ENCODE results near the gene GTF3C4. TPM values are rescaled to one million over a fixed set of nuclear protein-coding genes. Genes with fewer than 3 reads are reported as not detected.

GTF3C4 gene
- total RNA-seq, 1 donor from 2014 or later, result 19.5 TPM

GRCh38 chr9:132740526-132741309 is 70.5 kb downstream of the GTF3C4 start:
- H3K36me3 Mint-ChIP-seq (ENCODE audit: low read depth), result no peaks in the 10 kb centered on the region
- DNase-seq, result no peak
- H3K27me3 Mint-ChIP-seq, result peaks cover 33% of the 10 kb centered on the region
- intact Hi-C loops (cut with micrococcal nuclease), result no loop called here
- H3K27ac Mint-ChIP-seq, result no peak overlapping the region
- no peaks in the 10 kb centered on the region for H3K4me1 Mint-ChIP-seq
- H3K4me3 Mint-ChIP-seq, result no peak overlapping the region
- no peaks in the 10 kb centered on the region for H3K9me3 Mint-ChIP-seq

GRCh38 chr9:132742821-132743311 is 72.6 kb downstream of the GTF3C4 start:
- no peaks in the 10 kb centered on the region for H3K36me3 Mint-ChIP-seq (ENCODE audit: low read depth)
- no peak overlapping the region for H3K4me3 Mint-ChIP-seq
- H3K9me3 Mint-ChIP-seq, result no peaks in the 10 kb centered on the region
- no peaks in the 10 kb centered on the region for H3K4me1 Mint-ChIP-seq
- H3K27ac Mint-ChIP-seq, result no peak overlapping the region
- intact Hi-C loops (cut with micrococcal nuclease), result no loop called here
- no peak for DNase-seq
- H3K27me3 Mint-ChIP-seq, result peaks cover 44% of the 10 kb centered on the region

GRCh38 chr9:132743931-132744479 is 73.7 kb downstream of the GTF3C4 start:
- no peak for DNase-seq
- intact Hi-C loops (cut with micrococcal nuclease), result no loop called here
- Mint-ChIP-seq H3K4me1 (no peaks in the 10 kb centered on the region), H3K36me3 (ENCODE audit: low read depth) (no peaks in the 10 kb centered on the region), H3K27ac (no peak overlapping the region), H3K27me3 (peaks cover 44% of the 10 kb centered on the region), H3K4me3 (no peak overlapping the region), H3K9me3 (no peaks in the 10 kb centered on the region)

Other genes starting within 250 kb of the GTF3C4 start
- not detected in 2 replicates for gene BARHL1, start 87.9 kb upstream of the GTF3C4 start, total RNA-seq
- gene DDX31, start 481 bp upstream of the GTF3C4 start, total RNA-seq, result 28.2 and 31.8 TPM in 2 replicates
- 0.33 TPM in 1 of 2 replicates, not detected in the other for gene AK8, start 207.8 kb downstream of the GTF3C4 start, total RNA-seq
- gene SPACA9, start 208.4 kb downstream of the GTF3C4 start, total RNA-seq, result 0.91 and 0.92 TPM in 2 replicates

All from activated CD4-positive, alpha-beta T cell treated with anti-CD3 and anti-CD28 coated beads, Interleukin-2, amount 10 ng/mL, durations not matched to agents 24 days and 14 days (primary cell).